SU-DHL-6 (cell line): ENCODE data around the gene MMP17.

Source experiments
- H2AFZ ChIP-seq: fragments of 200-600 bp; sonication (generic); 2 replicates; pipeline ENCODE4 v1.6.1; 2014; ENCODE audit warnings: low read depth, mild to moderate bottlenecking, moderate library complexity, mixed read lengths, antibody characterized with exemption, low read length; ENCODE audit not compliant: severe bottlenecking
- H3F3A ChIP-seq: fragments of 200-600 bp; shearing (Covaris generic); 2 replicates; pipeline ENCODE4 v1.6.0; 2016; ENCODE audit warnings: antibody characterized with exemption, mild to moderate bottlenecking; ENCODE audit not compliant: insufficient read depth
- H3K27ac ChIP-seq: fragments of 200-600 bp; sonication (generic); 2 replicates; pipeline ENCODE4 v1.5.1; 2016; ENCODE audit warnings: low read depth, mild to moderate bottlenecking, low read length, moderate library complexity, mixed read lengths
- H3K27me3 ChIP-seq: fragments of 200-600 bp; sonication (generic), shearing (Covaris generic); 2 replicates; pipeline ENCODE4 v1.6.0; 2014; ENCODE audit warnings: mild to moderate bottlenecking, low read length
- H3K36me3 ChIP-seq: fragments of 200-600 bp; sonication (generic); 2 replicates; pipeline ENCODE4 v1.6.1; 2014; ENCODE audit warnings: mild to moderate bottlenecking, low read length, mixed read lengths
- H3K4me2 ChIP-seq: fragments of 300-600, 200-600 bp; shearing (Covaris generic), sonication (generic); 2 replicates; pipeline ENCODE4 v1.6.0; 2014; ENCODE audit warnings: low read length, low read depth, mild to moderate bottlenecking; ENCODE audit not compliant: poor library complexity, severe bottlenecking
- H3K4me3 ChIP-seq: fragments of 200-600 bp; sonication (generic); 2 replicates; pipeline ENCODE4 v1.5.1; 2014; ENCODE audit warnings: antibody characterized with exemption, low read length, mild to moderate bottlenecking, mixed read lengths; ENCODE audit not compliant: insufficient read depth, poor library complexity, severe bottlenecking
- H3K79me2 ChIP-seq: fragments of 200-600 bp; sonication (generic); 2 replicates; pipeline ENCODE4 v1.6.1; 2014; ENCODE audit warnings: mild to moderate bottlenecking, low read length, moderate library complexity; ENCODE audit not compliant: insufficient read depth
- H3K9ac ChIP-seq: fragments of 200-600 bp; sonication (generic); 2 replicates; pipeline ENCODE4 v1.7.0; 2014; ENCODE audit warnings: mild to moderate bottlenecking, low read length
- H3K9me2 ChIP-seq: fragments of 200-600 bp; sonication (generic); replicated peaks from 2 replicates; pipeline ENCODE4 v1.6.1; 2014; ENCODE audit warnings: low read length; ENCODE audit not compliant: insufficient read depth
- H3K9me3 ChIP-seq: fragments of 200-600 bp; sonication (generic); 2 replicates; pipeline ENCODE4 v1.6.1; 2014; ENCODE audit warnings: low read length, mixed read lengths; ENCODE audit not compliant: insufficient read depth
- H4K20me1 ChIP-seq: fragments of 200-600 bp; sonication (generic); 2 replicates; pipeline ENCODE4 v1.6.1; 2014; ENCODE audit warnings: low read depth, mild to moderate bottlenecking, antibody characterized with exemption, low read length, moderate library complexity, mixed read lengths
- CTCF ChIP-seq: fragments of 200-600 bp; sonication (generic); IDR thresholded peaks from one replicate; pipeline ENCODE4 v1.5.1; 2017; ENCODE audit warnings: antibody characterized with exemption, mild to moderate bottlenecking, low read length, moderate library complexity; ENCODE audit not compliant: insufficient read depth, poor library complexity, severe bottlenecking
- EZH2phosphoT487 ChIP-seq: fragments of 200-600 bp; sonication (generic), shearing (Covaris generic); conservative IDR thresholded peaks from 2 replicates; pipeline ENCODE4 v1.6.1; 2018; ENCODE audit warnings: mild to moderate bottlenecking, antibody characterized with exemption, low read length, moderate library complexity, mixed read lengths

The MMP17 gene

GRCh38 chr12:131863711-131864396 is 35.7 kb downstream of the MMP17 start:
- H2AFZ ChIP-seq: no peak overlapping the region
- H3K4me2 ChIP-seq: no peak overlapping the region
- H3K9ac ChIP-seq: no peak overlapping the region
- no peaks in the 10 kb centered on the region for H3K27me3 ChIP-seq
- H3F3A ChIP-seq: no peaks in the 10 kb centered on the region
- no peak overlapping the region for H3K4me3 ChIP-seq
- H3K9me2 ChIP-seq: no peaks in the 10 kb centered on the region
- H4K20me1 ChIP-seq: no peaks in the 10 kb centered on the region
- no peaks in the 10 kb centered on the region for H3K79me2 ChIP-seq
- H3K27ac ChIP-seq: no peak overlapping the region
- TF ChIP-seq CTCF (no peak), EZH2phosphoT487 (no peak)
- H3K9me3 ChIP-seq: no peaks in the 10 kb centered on the region
- H3K36me3 ChIP-seq: no peaks in the 10 kb centered on the region

GRCh38 chr12:131864469-131864868 is 36.3 kb downstream of the MMP17 start:
- H3F3A ChIP-seq: no peaks in the 10 kb centered on the region
- H4K20me1 ChIP-seq: no peaks in the 10 kb centered on the region
- H3K9me2 ChIP-seq: no peaks in the 10 kb centered on the region
- no peaks in the 10 kb centered on the region for H3K27me3 ChIP-seq
- no peak overlapping the region for H2AFZ ChIP-seq
- H3K4me3 ChIP-seq: no peak overlapping the region
- no peak overlapping the region for H3K9ac ChIP-seq
- no peaks in the 10 kb centered on the region for H3K79me2 ChIP-seq
- no peaks in the 10 kb centered on the region for H3K9me3 ChIP-seq
- no peak for TF ChIP-seq EZH2phosphoT487
- no peak for TF ChIP-seq CTCF
- no peaks in the 10 kb centered on the region for H3K36me3 ChIP-seq
- no peak overlapping the region for H3K27ac ChIP-seq
- H3K4me2 ChIP-seq: no peak overlapping the region

GRCh38 chr12:131865180-131865875 is 37.1 kb downstream of the MMP17 start:
- Histone ChIP-seq H3K79me2 (no peaks in the 10 kb centered on the region), H3K36me3 (no peaks in the 10 kb centered on the region), H3K4me2 (no peak overlapping the region), H3K9ac (no peak overlapping the region), H3K27me3 (no peaks in the 10 kb centered on the region), H3K27ac (no peak overlapping the region), H2AFZ (no peak overlapping the region), H3F3A (no peaks in the 10 kb centered on the region), H3K9me2 (no peaks in the 10 kb centered on the region), H4K20me1 (no peaks in the 10 kb centered on the region), H3K9me3 (no peaks in the 10 kb centered on the region), H3K4me3 (no peak overlapping the region)
- TF ChIP-seq EZH2phosphoT487 (no peak), CTCF (no peak)
